H1 (cell line): ENCODE results near the gene TGM2.

ENCODE experiments used
- EP300 ChIP-seq, 2 experiments: IDR thresholded peaks; 1 replicate in 1 of 2; 2 replicates in 1 of 2; pipeline ENCODE4 v1.6.1; 2011 to 2012; ENCODE audit warnings: low read depth in 2 of 2, low read length in 2 of 2, mild to moderate bottlenecking in 2 of 2, borderline replicate concordance in 1 of 2, inconsistent platforms in 1 of 2, moderate library complexity in 1 of 2
- HDAC2 ChIP-seq, 2 experiments: fragments of 300-600 bp in 1 of 2; sonication (generic) in 1 of 2; IDR thresholded peaks; 2 replicates each; pipeline ENCODE4 v1.6.1; 2011 to 2012; ENCODE audit warnings: low read depth in 2 of 2, low read length in 2 of 2, mild to moderate bottlenecking in 2 of 2, moderate library complexity in 2 of 2, borderline replicate concordance in 1 of 2, inconsistent platforms in 1 of 2
- JUND ChIP-seq: IDR thresholded peaks from 2 replicates; pipeline ENCODE4 v1.6.1; 2011; ENCODE audit warnings: mild to moderate bottlenecking, improper control_type of control experiment, low read length
- TEAD4 ChIP-seq: IDR thresholded peaks from 2 replicates; pipeline ENCODE4 v1.6.1; 2012; ENCODE audit warnings: low read depth, low read length, inconsistent platforms, mixed read lengths
- YY1 ChIP-seq: IDR thresholded peaks from 2 replicates; pipeline ENCODE4 v1.6.1; 2011; ENCODE audit warnings: low read depth, mild to moderate bottlenecking, low read length

DNA sequence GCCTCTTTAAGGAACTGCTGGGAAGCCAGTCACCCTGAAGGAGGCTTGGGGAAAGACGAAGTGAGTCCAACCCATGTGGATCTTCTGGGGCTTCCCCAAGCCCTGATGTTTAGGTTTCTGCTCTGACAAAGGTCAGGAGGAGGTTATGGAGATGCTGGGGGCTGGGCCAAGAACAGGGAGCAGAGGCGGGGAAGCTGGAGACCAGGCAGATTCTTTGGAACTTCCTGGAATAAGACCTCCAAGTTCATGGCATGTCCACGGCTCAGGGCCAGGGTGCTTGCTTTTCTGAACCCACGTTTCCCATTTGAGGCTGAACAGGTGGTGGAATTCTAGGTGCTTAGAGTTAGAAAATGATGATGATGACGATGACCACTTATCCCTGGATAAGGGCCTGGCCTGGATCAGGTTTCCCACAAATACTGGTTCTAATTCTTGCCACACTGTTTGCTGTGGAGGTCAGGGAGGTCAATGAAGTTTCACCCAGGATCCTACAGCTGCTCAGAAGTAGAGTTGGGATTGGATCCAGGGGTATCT lies 30.0 kb upstream of the TGM2 start:
- TF ChIP-seq TEAD4, result no peak
- TF ChIP-seq HDAC2 (IDR thresholded peaks at IDR 0.05; ENCODE audit: borderline replicate concordance in 1 of 2, low read depth in 2 of 2, low read length in 2 of 2), result no peak
- no peak for TF ChIP-seq EP300 (IDR thresholded peaks at IDR 0.05; ENCODE audit: borderline replicate concordance in 1 of 2, low read depth in 2 of 2, low read length in 2 of 2)
- no peak for TF ChIP-seq JUND
- no peak for TF ChIP-seq YY1
